K562 (cell line): ENCODE data around the gene MMP15. TPM values are rescaled to one million over a fixed set of nuclear protein-coding genes. Genes with fewer than 3 reads are reported as not detected.

ENCODE experiments used
- CBX5 ChIP-seq: IDR thresholded peaks from 2 replicates; pipeline ENCODE4 v1.6.1; 2014; ENCODE audit warnings: low read depth, borderline replicate concordance
- CTCFL ChIP-seq: IDR thresholded peaks from 2 replicates; pipeline ENCODE4 v1.6.1; 2011; ENCODE audit warnings: borderline replicate concordance, low read depth, mild to moderate bottlenecking, moderate library complexity, low read length; ENCODE audit not compliant: insufficient read depth, poor library complexity, severe bottlenecking
- EP400 ChIP-seq: fragments of 450-650 bp; IDR thresholded peaks from 2 replicates; pipeline ENCODE4 v1.6.1; 2017; ENCODE audit warnings: antibody characterized with exemption, mild to moderate bottlenecking, moderate library complexity
- ETS1 ChIP-seq: conservative IDR thresholded peaks from 2 replicates; pipeline ENCODE4 v1.6.1; 2011; ENCODE audit warnings: low read depth, mild to moderate bottlenecking, low read length; ENCODE audit not compliant: control insufficient read depth
- FOXK2 ChIP-seq, 2 experiments: fragments of 450-650 bp; IDR thresholded peaks in 1 of 2; conservative IDR thresholded peaks in 1 of 2; 2 replicates each; pipeline ENCODE4 v1.6.1; 2016; ENCODE audit warnings: low read depth in 2 of 2, mild to moderate bottlenecking in 1 of 2
- GTF3C2 ChIP-seq: IDR thresholded peaks from 3 replicates; pipeline ENCODE4 v1.6.1; 2011; ENCODE audit warnings: borderline replicate concordance, mild to moderate bottlenecking, moderate library complexity; ENCODE audit not compliant: insufficient read length; ENCODE audit errors: extremely low read depth
- KHSRP ChIP-seq: fragments of 450-650 bp; IDR thresholded peaks from 2 replicates; pipeline ENCODE4 v1.6.1; 2017
- KLF10 ChIP-seq: fragments of 250-450 bp; sonication (Bioruptor Pico); IDR thresholded peaks from 2 replicates; pipeline ENCODE4 v1.6.1; 2021; ENCODE audit warnings: matching md5 sums
- RBM14 ChIP-seq: fragments of 200-400 bp; formaldehyde crosslinking; IDR thresholded peaks from 2 replicates; pipeline ENCODE4 v1.6.1; 2018; ENCODE audit warnings: low read depth, mild to moderate bottlenecking, low read length, moderate library complexity, borderline replicate concordance; ENCODE audit not compliant: insufficient read depth
- SIN3B ChIP-seq: fragments of 450-650 bp; IDR thresholded peaks from 2 replicates; pipeline ENCODE4 v1.6.1; 2017; ENCODE audit warnings: low read depth, mild to moderate bottlenecking, moderate library complexity
- SRSF1 ChIP-seq: fragments of 200-400 bp; formaldehyde crosslinking; IDR thresholded peaks from 2 replicates; pipeline ENCODE4 v1.6.1; 2017; ENCODE audit warnings: mild to moderate bottlenecking, low read depth, low read length, moderate library complexity
- TARDBP ChIP-seq: fragments of 450-650 bp; IDR thresholded peaks from 2 replicates; pipeline ENCODE4 v1.6.1; 2016
- UBTF ChIP-seq, 2 experiments: IDR thresholded peaks; 2 replicates each; pipeline ENCODE4 v1.6.1; 2012; ENCODE audit warnings: improper control_type of control experiment in 2 of 2, low read depth in 2 of 2, low read length in 2 of 2, borderline replicate concordance in 1 of 2
- YBX1 ChIP-seq: fragments of 450-650 bp; IDR thresholded peaks from 2 replicates; pipeline ENCODE4 v1.7.1; 2016; ENCODE audit warnings: mild to moderate bottlenecking
- ZBTB49 ChIP-seq: sonication (generic); formaldehyde crosslinking; IDR thresholded peaks from 2 replicates; pipeline ENCODE4 v1.8.0; 2022; ENCODE audit warnings: missing genetic modification reagents, mild to moderate bottlenecking, borderline replicate concordance
- ZNF561 ChIP-seq: fragments of 450-650 bp; formaldehyde crosslinking; conservative IDR thresholded peaks from 2 replicates; pipeline ENCODE4 v1.4.0; 2020; ENCODE audit warnings: mild to moderate bottlenecking, moderate library complexity
- ZNF766 ChIP-seq: fragments of 200-800 bp; sonication (Bioruptor generic); conservative IDR thresholded peaks from 2 replicates; pipeline ENCODE4 v1.6.1; 2016; ENCODE audit warnings: missing genetic modification characterization, missing compliant biosample characterization
- polyA plus RNA-seq, 8 experiments: library from polyadenylated mRNA; depleted of rRNA in 4 of 8; stranded (reverse) in 5 of 8; unstranded in 3 of 8; fragments of >200 nt; fragmentation: Nextera tagmentation in 2 of 8; fragmentation: Illumina TruSeq in 1 of 8; extraction: Ambion mirVana in 2 of 8; extraction: Trizol in 1 of 8; gene quantifications; 2 replicates each; pipeline versions ENCODE4 v1.2.1 to v1.2.3, GENCODE V29; 2011 to 2014; ENCODE audit warnings: inconsistent platforms in 1 of 8, missing spikeins in 1 of 8
- total RNA-seq, 7 experiments: library from RNA; depleted of rRNA in 6 of 7; stranded (reverse); fragments of >200 nt in 6 of 7; fragmentation: Illumina TruSeq in 2 of 7; extraction: Trizol in 2 of 7; gene quantifications; 2 replicates each; pipeline versions ENCODE4 v1.2.1 to v1.2.3, GENCODE V29; 2011 to 2021; ENCODE audit warnings: low replicate concordance in 1 of 7

Gene MMP15
- total and polyA plus RNA-seq, 9 of the 15 experiments (the other 6 are each of a cell fraction or from before 2014, with no cell fraction given): 0.01 to 20.4 (median 5.5) TPM

GRCh38 chr16:57994778-57995177, 30.8 kb upstream of the MMP15 start (continued):
- no peak for TF ChIP-seq RBM14
- no peak for TF ChIP-seq GTF3C2
- TF ChIP-seq YBX1: no peak
- TF ChIP-seq KLF10 (CRISPR knock-in tag): no peak
- TF ChIP-seq ETS1: no peak
- no peak for TF ChIP-seq SRSF1
- TF ChIP-seq TARDBP: no peak
- TF ChIP-seq ZNF561 (CRISPR knock-in tag): no peak
- no peak for TF ChIP-seq ZNF766 (CRISPR knock-in tag)
- peak; percentile 40 for TF ChIP-seq CTCFL
- no peak for TF ChIP-seq EP400
- no peak for TF ChIP-seq KHSRP
- TF ChIP-seq ZBTB49: no peak
- TF ChIP-seq UBTF (IDR thresholded peaks at IDR 0.05; ENCODE audit: borderline replicate concordance in 1 of 2, low read depth in 2 of 2, low read length in 2 of 2): no peak
- no peak for TF ChIP-seq FOXK2 (conservative IDR thresholded peaks at IDR 0.05 in 1 of 2, IDR thresholded peaks at IDR 0.05 in 1 of 2; ENCODE audit: low read depth in 2 of 2)
- no peak for TF ChIP-seq SIN3B
- TF ChIP-seq CBX5: no peak
